ENCODE results near the gene LAMB3. TPM values are rescaled to one million over a fixed set of nuclear protein-coding genes. Genes with fewer than 3 reads are reported as not detected.

The LAMB3 gene
- total RNA-seq, 4 donors from 2014 or later = 0.13 to 11.6 (median 0.35) TPM

GRCh38 chr1:209603877-209604276 lies 48.3 kb downstream of the LAMB3 start:
- no peak for ATAC-seq
- 63 to 100% methylated on average over 1 of the region's 5 CpGs for WGBS, 2 donors (ENCODE audit: low coverage in 1 of 2)
- peaks cover 5% of the 10 kb centered on the region for H3K27me3 ChIP-seq
- no peaks in the 10 kb centered on the region for H3K9me3 ChIP-seq
- H3K36me3 ChIP-seq = no peaks in the 10 kb centered on the region
- no peak for TF ChIP-seq CTCF (IDR thresholded peaks at IDR 0.05)
- no peak for TF ChIP-seq EP300 (IDR thresholded peaks at IDR 0.05)
- no peak for TF ChIP-seq POLR2AphosphoS5 (IDR thresholded peaks at IDR 0.05)
- no peak for TF ChIP-seq POLR2A (IDR thresholded peaks at IDR 0.05)
- H3K27ac ChIP-seq = no peak overlapping the region
- no peak overlapping the region for H3K4me3 ChIP-seq
- H3K4me1 ChIP-seq = no peaks in the 10 kb centered on the region

- ATAC-seq = peak; percentile 39
- no peaks in the 10 kb centered on the region for H3K36me3 ChIP-seq
- H3K9me3 ChIP-seq = no peaks in the 10 kb centered on the region
- no peak overlapping the region for H3K4me3 ChIP-seq
- H3K27me3 ChIP-seq = peaks cover 12% of the 10 kb centered on the region
- TF ChIP-seq CTCF (IDR thresholded peaks at IDR 0.05) (peak; percentile 33 to 68 (median 56)), POLR2A (IDR thresholded peaks at IDR 0.05) (no peak), EP300 (IDR thresholded peaks at IDR 0.05) (no peak)
- WGBS, 2 donors (ENCODE audit: low coverage in 1 of 2) = 38 to 39% methylated on average over 5 of the region's 6 CpGs
- no peaks in the 10 kb centered on the region for H3K4me1 ChIP-seq
- H3K27ac ChIP-seq = no peak overlapping the region
Observed at GRCh38 chr1:209601809-209602657, 50.2 kb downstream of the LAMB3 start.

- Histone ChIP-seq H3K27ac (no peak overlapping the region), H3K36me3 (no peaks in the 10 kb centered on the region), H3K4me1 (no peaks in the 10 kb centered on the region), H3K4me3 (no peak overlapping the region), H3K27me3 (peaks cover 12% of the 10 kb centered on the region), H3K9me3 (no peaks in the 10 kb centered on the region)
- TF ChIP-seq CTCF (IDR thresholded peaks at IDR 0.05) = no peak
- TF ChIP-seq POLR2AphosphoS5 (IDR thresholded peaks at IDR 0.05) = no peak
- TF ChIP-seq POLR2A (IDR thresholded peaks at IDR 0.05) = no peak
- no peak for TF ChIP-seq EP300 (IDR thresholded peaks at IDR 0.05)
- 82 to 92% methylated on average over 1 of the region's 1 CpG for WGBS, 2 donors (ENCODE audit: low coverage in 1 of 2)
- no peak for ATAC-seq
Observed at GRCh38 chr1:209600541-209600940, 51.7 kb downstream of the LAMB3 start.

- 100% methylated on average over 1 of the region's 1 CpG; no CpG with 5 or more reads in 1 of the 2 donors for WGBS, 2 donors (ENCODE audit: low coverage in 1 of 2)
- no peak for ATAC-seq
- Histone ChIP-seq H3K27ac (no peak overlapping the region), H3K4me3 (no peak overlapping the region), H3K9me3 (no peaks in the 10 kb centered on the region), H3K36me3 (no peaks in the 10 kb centered on the region), H3K4me1 (no peaks in the 10 kb centered on the region), H3K27me3 (peaks cover 12% of the 10 kb centered on the region)
- TF ChIP-seq EP300 (IDR thresholded peaks at IDR 0.05) (no peak), POLR2AphosphoS5 (IDR thresholded peaks at IDR 0.05) (no peak), POLR2A (IDR thresholded peaks at IDR 0.05) (no peak), CTCF (IDR thresholded peaks at IDR 0.05) (no peak)
Observed at GRCh38 chr1:209598227-209598626, 54.0 kb downstream of the LAMB3 start.

- Histone ChIP-seq H3K4me3 (no peak overlapping the region), H3K27ac (no peak overlapping the region), H3K9me3 (no peaks in the 10 kb centered on the region), H3K27me3 (peaks cover 12% of the 10 kb centered on the region), H3K4me1 (no peaks in the 10 kb centered on the region), H3K36me3 (no peaks in the 10 kb centered on the region)
- WGBS, 2 donors (ENCODE audit: low coverage in 1 of 2) = 32 to 63% methylated on average over 2 of the region's 2 CpGs
- no peak for ATAC-seq
- TF ChIP-seq EP300 (IDR thresholded peaks at IDR 0.05) = no peak
- TF ChIP-seq POLR2AphosphoS5 (IDR thresholded peaks at IDR 0.05) = no peak
- no peak for TF ChIP-seq POLR2A (IDR thresholded peaks at IDR 0.05)
- TF ChIP-seq CTCF (IDR thresholded peaks at IDR 0.05) = no peak
Observed at GRCh38 chr1:209597499-209597898, 54.7 kb downstream of the LAMB3 start.
